ENCODE data around the gene ZSWIM5.
"Not testable (repeated sequence)": the region's sequence is repeated elsewhere in the genome, so short reads cannot be mapped to it uniquely, and the experiment has no call there.

The ZSWIM5 gene

GRCh38 chr1:45084562-45084961 is 121.8 kb downstream of the ZSWIM5 start:
- no peak for DNase-seq

- DNase-seq, result no peak
Observed at GRCh38 chr1:45079533-45079932, 126.9 kb downstream of the ZSWIM5 start.

- DNase-seq, result not testable (repeated sequence)
Observed at GRCh38 chr1:45076959-45077358, 129.4 kb downstream of the ZSWIM5 start.

GRCh38 chr1:45071567-45071966 is 134.8 kb downstream of the ZSWIM5 start:
- DNase-seq, result no peak

- no peak for DNase-seq
Observed at GRCh38 chr1:45067806-45068205, 138.6 kb downstream of the ZSWIM5 start.

- no peak for DNase-seq
Observed at GRCh38 chr1:45065083-45065482, 141.3 kb downstream of the ZSWIM5 start.

- not testable (repeated sequence) for DNase-seq
Observed at GRCh38 chr1:45062463-45062862, 143.9 kb downstream of the ZSWIM5 start.

- DNase-seq, result no peak
Observed at GRCh38 chr1:45059829-45060228, 146.6 kb downstream of the ZSWIM5 start.

- DNase-seq, result no peak
Observed at GRCh38 chr1:45057542-45057941, 148.9 kb downstream of the ZSWIM5 start.

- no peak for DNase-seq
Observed at GRCh38 chr1:45051005-45051772, 155.2 kb downstream of the ZSWIM5 start.

- peak; percentile 12 to 33 for DNase-seq
Observed at GRCh38 chr1:45047032-45047431, 159.4 kb downstream of the ZSWIM5 start.

- no peak for DNase-seq
Observed at GRCh38 chr1:45044916-45045315, 161.5 kb downstream of the ZSWIM5 start.

GRCh38 chr1:45043094-45043493 is 163.3 kb downstream of the ZSWIM5 start:
- no peak for DNase-seq

GRCh38 chr1:45040297-45040696 is 166.1 kb downstream of the ZSWIM5 start:
- no peak for DNase-seq

- DNase-seq, result no peak
Observed at GRCh38 chr1:45038661-45039364, 167.6 kb downstream of the ZSWIM5 start.

GRCh38 chr1:45038240-45038639 is 168.2 kb downstream of the ZSWIM5 start:
- DNase-seq, result no peak

GRCh38 chr1:45037456-45037855 is 168.9 kb downstream of the ZSWIM5 start:
- no peak for DNase-seq

GRCh38 chr1:45035631-45036301 is 170.6 kb downstream of the ZSWIM5 start:
- no peak for DNase-seq

- DNase-seq, result no peak
Observed at GRCh38 chr1:45033356-45033755, 173.0 kb downstream of the ZSWIM5 start.

- no peak for DNase-seq
Observed at GRCh38 chr1:45032837-45033236, 173.6 kb downstream of the ZSWIM5 start.

GRCh38 chr1:45026446-45026845 is 180.0 kb downstream of the ZSWIM5 start:
- no peak for DNase-seq

- no peak for DNase-seq
Observed at GRCh38 chr1:45023663-45024062, 182.7 kb downstream of the ZSWIM5 start.

GRCh38 chr1:45018599-45019230 is 187.7 kb downstream of the ZSWIM5 start:
- DNase-seq, result peak; percentile 46 to 67

All from inflammatory macrophage (primary cell).